Measurements from ENCODE around the gene LILRB5. TPM values are rescaled to one million over a fixed set of nuclear protein-coding genes. Genes with fewer than 3 reads are reported as not detected.
"Not testable (repeated sequence)": the region's sequence is repeated elsewhere in the genome, so short reads cannot be mapped to it uniquely, and the experiment has no call there.

The LILRB5 gene
- total RNA-seq = not detected

DNA sequence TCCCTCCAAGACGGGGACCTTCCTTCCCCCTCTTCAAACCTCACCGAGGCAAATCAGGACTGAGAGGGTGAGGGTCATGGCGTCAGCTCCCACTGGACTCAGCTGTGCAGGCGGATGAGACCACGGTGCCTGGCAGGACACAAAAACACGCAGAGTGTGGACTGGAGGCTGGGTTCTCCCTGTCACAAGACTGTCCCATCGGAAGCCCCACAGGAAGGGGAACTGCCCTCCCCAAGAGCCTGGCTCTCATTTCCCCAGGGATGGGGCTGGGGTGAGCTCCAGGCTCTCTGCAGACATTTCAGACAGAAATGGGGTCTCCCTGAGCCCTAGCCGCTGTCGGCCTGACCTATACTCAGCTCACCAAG is at the start of gene LILRB5:
Gene LILRB5 (minus strand): TSS at position 158 of the 365 bp plus-strand sequence. CDS start 80 bp downstream, at position 78.
- DNase-seq = no peak
- POLR2A ChIA-PET = no interaction called here

DNA sequence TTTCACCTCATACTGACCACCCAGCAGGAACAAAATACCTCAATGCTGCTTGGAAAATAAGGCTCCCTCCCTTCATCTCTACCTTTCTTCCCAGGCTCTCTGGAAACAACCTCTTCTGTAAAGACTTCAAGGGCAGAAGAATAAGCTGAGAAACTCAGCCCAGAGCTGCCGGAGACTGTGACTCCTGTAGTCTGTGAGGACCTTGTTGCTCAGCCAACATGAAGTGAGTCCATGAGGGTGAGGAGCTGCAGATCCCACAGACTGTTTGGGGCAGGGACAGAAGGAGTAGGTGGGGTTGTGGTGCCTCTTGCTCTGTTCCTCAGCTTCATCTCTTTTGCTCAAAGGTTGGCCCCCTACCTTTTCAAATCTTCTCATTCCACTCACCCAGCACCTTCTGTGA is 48.1 kb upstream of the LILRB5 start:
- H3K4me1 Mint-ChIP-seq (ENCODE audit: low read depth) = peaks cover 13% of the 10 kb centered on the region
- H3K27ac Mint-ChIP-seq = no peak overlapping the region
- H3K4me3 Mint-ChIP-seq = no peak overlapping the region
- CTCF ChIA-PET = no interaction called here
- POLR2A ChIA-PET = no interaction called here
- no peaks in the 10 kb centered on the region for H3K9me3 Mint-ChIP-seq
- peaks cover 13% of the 10 kb centered on the region for H3K27me3 Mint-ChIP-seq
- H3K36me3 Mint-ChIP-seq = no peaks in the 10 kb centered on the region
- intact Hi-C loops (cut with micrococcal nuclease) = no loop called here
- no peak for DNase-seq

More for the DNA sequence above, at the start of gene LILRB5:
- intact Hi-C loops (cut with micrococcal nuclease) = no loop called here
- H3K27ac Mint-ChIP-seq = no peak within 1 kb of the TSS
- no peaks in the 10 kb centered on the region for H3K4me1 Mint-ChIP-seq (ENCODE audit: low read depth)
- CTCF ChIA-PET = interaction anchor here (2.7 kb wide), 1 partner anchor 8 kb away, joined by 19 read pairs; no protein-coding TSS in a partner anchor
- H3K4me3 Mint-ChIP-seq = no peak within 1 kb of the TSS
- no peaks in the 10 kb centered on the region for H3K36me3 Mint-ChIP-seq
- peaks cover 18% of the 10 kb centered on the region for H3K27me3 Mint-ChIP-seq
- H3K9me3 Mint-ChIP-seq = no peaks in the 10 kb centered on the region

DNA sequence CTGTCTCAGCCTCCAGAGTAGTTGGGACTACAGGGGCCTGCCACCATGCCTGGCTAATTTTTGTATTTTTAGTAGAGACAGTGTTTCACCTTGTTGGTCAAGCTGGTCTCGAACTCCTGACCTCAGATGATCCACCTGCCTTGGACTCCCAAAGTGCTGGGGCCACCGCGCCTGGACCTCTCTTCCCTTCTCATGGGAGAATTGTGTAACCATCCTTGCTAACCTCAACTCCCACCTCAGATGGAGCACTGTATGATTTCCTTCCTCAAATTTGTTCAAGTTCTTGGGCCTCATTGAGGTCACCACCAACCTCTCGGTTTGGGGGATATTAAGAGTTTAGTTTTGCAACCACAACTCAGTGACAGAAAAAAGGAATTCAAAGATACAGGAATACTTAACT is 45.2 kb upstream of the LILRB5 start:
- intact Hi-C loops (cut with micrococcal nuclease) = no loop called here
- Mint-ChIP-seq H3K27ac (no peak overlapping the region), H3K27me3 (peaks cover 13% of the 10 kb centered on the region), H3K9me3 (no peaks in the 10 kb centered on the region), H3K36me3 (no peaks in the 10 kb centered on the region), H3K4me3 (no peak overlapping the region), H3K4me1 (ENCODE audit: low read depth) (peaks cover 13% of the 10 kb centered on the region)
- DNase-seq = no peak
- POLR2A ChIA-PET = no interaction called here
- CTCF ChIA-PET = interaction anchor here (1.1 kb wide), 1 partner anchor 36 kb away, joined by 3 read pairs; no protein-coding TSS in a partner anchor

DNA sequence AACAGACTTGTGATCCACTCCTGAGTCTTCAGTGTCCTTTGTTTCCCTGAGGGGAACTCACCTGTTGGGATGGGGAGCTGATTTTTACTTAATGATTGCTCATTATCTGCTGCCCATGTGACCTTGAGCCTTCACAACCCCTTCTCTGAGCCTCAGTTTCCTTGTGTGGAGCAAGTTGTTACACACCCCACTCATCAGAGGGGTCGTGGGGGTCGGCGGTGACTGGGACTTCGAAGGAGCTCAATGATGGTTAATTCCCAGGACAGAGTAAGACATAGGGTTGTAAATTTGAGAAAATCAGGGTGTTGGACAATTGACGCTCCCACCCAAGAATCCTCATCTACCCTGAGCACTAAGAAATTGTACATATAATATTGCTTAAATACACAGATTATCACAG is 42.4 kb upstream of the LILRB5 start:
- peaks cover 8% of the 10 kb centered on the region for H3K4me1 Mint-ChIP-seq (ENCODE audit: low read depth)
- H3K4me3 Mint-ChIP-seq = no peak overlapping the region
- CTCF ChIA-PET = no interaction called here
- H3K36me3 Mint-ChIP-seq = no peaks in the 10 kb centered on the region
- DNase-seq = no peak
- POLR2A ChIA-PET = no interaction called here
- intact Hi-C loops (cut with micrococcal nuclease) = no loop called here
- no peak overlapping the region for H3K27ac Mint-ChIP-seq
- peaks cover 12% of the 10 kb centered on the region for H3K27me3 Mint-ChIP-seq
- no peaks in the 10 kb centered on the region for H3K9me3 Mint-ChIP-seq

DNA sequence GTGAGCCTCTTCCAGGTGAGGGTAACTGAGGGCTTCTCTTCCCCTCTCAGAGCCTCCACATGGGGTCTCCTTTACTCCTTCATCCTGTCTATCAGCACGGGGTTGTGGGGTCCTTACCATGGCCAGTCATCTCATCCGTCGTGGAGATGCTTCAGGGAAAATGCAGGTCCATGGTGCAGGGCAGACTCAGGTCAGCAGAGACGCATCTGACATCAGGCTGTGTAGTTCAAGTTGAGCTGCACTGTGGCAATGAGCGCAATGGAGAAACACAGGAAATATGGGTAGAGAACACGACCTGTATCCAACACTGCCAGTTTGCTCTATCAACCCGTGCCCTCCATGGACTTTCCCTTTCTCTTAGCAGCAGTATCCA is 42.0 kb upstream of the LILRB5 start:
- intact Hi-C loops (cut with micrococcal nuclease) = no loop called here
- Mint-ChIP-seq H3K27me3 (peaks cover 14% of the 10 kb centered on the region), H3K4me1 (ENCODE audit: low read depth) (peaks cover 6% of the 10 kb centered on the region), H3K27ac (no peak overlapping the region), H3K9me3 (no peaks in the 10 kb centered on the region), H3K4me3 (no peak overlapping the region), H3K36me3 (no peaks in the 10 kb centered on the region)
- DNase-seq = no peak
- POLR2A ChIA-PET = no interaction called here
- CTCF ChIA-PET = no interaction called here

DNA sequence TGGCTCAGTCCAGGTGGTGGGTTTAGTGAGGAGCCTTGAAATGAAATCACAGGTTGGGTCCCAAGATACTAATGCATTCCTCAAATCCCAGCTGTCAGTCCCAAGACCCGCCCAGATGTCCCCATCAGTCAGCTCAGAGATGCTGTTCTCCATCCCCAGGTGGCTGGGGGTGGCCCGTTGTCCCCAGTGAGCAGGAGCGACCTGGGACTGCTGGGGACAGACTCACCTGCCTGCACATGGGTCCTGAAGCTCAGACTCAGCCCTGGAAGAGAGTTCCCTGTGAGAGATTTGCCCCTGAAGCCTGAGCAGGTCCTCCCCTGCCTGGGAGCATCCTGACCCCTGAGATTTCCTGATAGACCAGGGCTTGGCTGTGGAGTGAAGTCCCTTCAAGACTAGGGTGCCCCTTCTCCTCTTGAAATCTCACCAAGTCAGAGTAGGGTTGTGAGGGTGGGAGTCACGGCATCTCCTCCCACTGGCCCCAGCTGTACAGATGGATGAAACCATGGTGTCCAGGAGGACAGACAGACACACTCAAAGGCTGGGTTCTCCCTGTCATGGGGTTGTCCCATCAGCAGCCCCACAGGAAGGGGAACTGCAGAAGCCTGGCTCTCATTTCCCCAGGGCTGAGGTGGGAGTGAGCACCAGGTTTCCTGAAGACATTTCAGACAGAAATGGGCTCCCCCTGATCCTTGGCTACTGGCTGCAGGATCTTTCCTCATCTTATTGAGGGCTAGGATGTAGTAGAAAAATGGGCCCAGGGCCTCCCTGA is 41.5 kb upstream of the LILRB5 start:
- ChIA-PET POLR2A (no interaction called here), CTCF (no interaction called here)
- Mint-ChIP-seq H3K4me1 (ENCODE audit: low read depth) (no peaks in the 10 kb centered on the region), H3K36me3 (no peaks in the 10 kb centered on the region), H3K27me3 (peaks cover 15% of the 10 kb centered on the region), H3K27ac (no peak overlapping the region), H3K4me3 (no peak overlapping the region), H3K9me3 (no peaks in the 10 kb centered on the region)
- DNase-seq = no peak
- intact Hi-C loops (cut with micrococcal nuclease) = no loop called here

DNA sequence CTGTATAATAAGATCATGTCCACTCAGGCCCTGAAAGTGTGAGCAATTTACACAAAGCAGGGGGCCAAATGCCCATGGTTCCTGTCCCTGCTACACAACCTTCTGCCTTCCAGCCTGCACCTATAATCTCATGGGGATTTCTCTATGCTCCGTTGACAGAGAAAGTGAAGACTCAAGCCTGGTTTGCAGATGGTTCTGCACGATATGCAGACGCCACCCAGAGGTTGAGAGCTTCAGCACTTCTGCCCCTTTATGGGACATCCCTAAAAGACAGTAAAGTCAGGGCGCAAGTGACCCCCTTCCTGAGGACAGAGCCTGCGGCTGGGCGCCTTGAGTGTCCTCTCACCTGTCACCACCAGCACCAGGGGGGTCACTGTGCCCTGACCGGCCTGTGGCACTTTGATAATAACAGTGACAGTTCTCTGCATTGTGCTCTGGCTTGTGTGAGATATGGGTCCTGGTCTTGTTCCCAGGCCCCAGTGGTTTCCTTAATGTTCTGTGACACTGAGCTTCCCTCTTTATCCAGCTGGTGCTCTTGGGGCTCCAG is 40.8 kb upstream of the LILRB5 start:
- intact Hi-C loops (cut with micrococcal nuclease) = no loop called here
- CTCF ChIA-PET = interaction anchor here (0.6 kb wide), 1 partner anchor 504 kb away, joined by 3 read pairs; no protein-coding TSS in a partner anchor
- no peaks in the 10 kb centered on the region for H3K36me3 Mint-ChIP-seq
- POLR2A ChIA-PET = no interaction called here
- no peak for DNase-seq
- H3K4me1 Mint-ChIP-seq (ENCODE audit: low read depth) = no peaks in the 10 kb centered on the region
- H3K4me3 Mint-ChIP-seq = no peak overlapping the region
- no peaks in the 10 kb centered on the region for H3K9me3 Mint-ChIP-seq
- H3K27ac Mint-ChIP-seq = no peak overlapping the region
- peaks cover 18% of the 10 kb centered on the region for H3K27me3 Mint-ChIP-seq

DNA sequence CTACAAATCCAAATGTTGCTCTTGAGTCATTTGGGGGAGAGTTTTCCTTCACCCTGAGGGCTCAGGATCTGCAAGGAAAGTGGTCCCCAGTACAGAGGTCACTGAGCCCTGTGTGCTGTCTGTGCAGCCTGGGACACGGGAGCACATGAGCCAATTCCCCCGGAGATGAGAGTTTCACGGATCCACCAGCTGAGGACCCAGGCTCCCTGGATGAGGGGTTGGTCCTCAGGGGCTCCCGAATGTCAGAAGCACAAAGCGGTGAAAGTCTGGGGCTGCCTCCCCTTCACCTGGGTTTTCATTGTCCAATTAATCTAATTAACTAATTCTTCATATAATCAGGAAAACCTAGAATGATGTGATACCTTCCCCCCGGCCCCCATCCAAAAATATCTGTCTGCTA is 37.5 kb upstream of the LILRB5 start:
- Mint-ChIP-seq H3K4me1 (ENCODE audit: low read depth) (no peaks in the 10 kb centered on the region), H3K36me3 (no peaks in the 10 kb centered on the region), H3K27ac (no peak overlapping the region), H3K9me3 (no peaks in the 10 kb centered on the region), H3K27me3 (peaks cover 12% of the 10 kb centered on the region), H3K4me3 (no peak overlapping the region)
- CTCF ChIA-PET = no interaction called here
- DNase-seq = no peak
- POLR2A ChIA-PET = no interaction called here
- intact Hi-C loops (cut with micrococcal nuclease) = no loop called here

DNA sequence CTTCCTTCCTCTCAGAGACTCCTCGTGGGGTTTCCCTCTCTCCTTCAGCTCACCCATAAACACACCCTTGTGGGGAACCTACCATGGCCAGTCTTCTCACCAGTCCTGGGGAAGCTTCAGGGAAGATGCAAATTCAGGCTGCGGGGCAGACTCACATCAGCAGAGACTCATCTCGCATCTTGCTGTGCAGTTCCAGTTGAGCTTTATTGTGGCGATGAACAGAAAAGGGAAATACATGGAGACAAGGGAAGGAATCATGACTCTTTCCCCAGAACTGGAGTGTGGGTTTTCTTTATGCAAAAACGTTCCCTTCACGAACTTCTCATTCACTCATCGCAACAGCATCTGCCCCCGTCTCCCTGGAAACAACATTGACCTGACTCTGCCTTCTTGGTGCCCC is 32.1 kb upstream of the LILRB5 start:
- H3K36me3 Mint-ChIP-seq; POLR2A ChIA-PET; DNase-seq; H3K4me3 Mint-ChIP-seq; CTCF ChIA-PET; H3K9me3 Mint-ChIP-seq; intact Hi-C loops (cut with micrococcal nuclease); H3K27ac Mint-ChIP-seq; H3K4me1 Mint-ChIP-seq (ENCODE audit: low read depth): not testable (repeated sequence)
- peaks cover 20% of the 10 kb centered on the region for H3K27me3 Mint-ChIP-seq

DNA sequence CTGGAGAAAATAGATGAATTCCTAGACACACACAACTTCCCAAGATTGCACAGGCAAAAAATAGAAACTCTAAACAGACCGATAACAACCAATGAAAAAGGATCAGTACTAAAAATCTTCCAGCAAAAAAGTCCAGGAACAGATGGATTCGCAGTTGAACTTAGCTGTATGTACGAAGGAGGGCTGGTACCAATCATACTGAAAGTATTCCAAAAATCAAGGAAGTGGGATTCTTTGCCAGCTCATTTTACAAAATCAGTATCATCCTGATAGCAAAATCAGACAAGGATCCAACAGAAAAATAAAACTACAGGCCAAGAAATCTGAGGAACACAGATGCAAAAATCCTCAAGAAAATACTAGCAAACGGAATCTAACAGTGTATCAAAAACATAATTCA is 30.4 kb upstream of the LILRB5 start:
- no peaks in the 10 kb centered on the region for H3K9me3 Mint-ChIP-seq
- CTCF ChIA-PET = no interaction called here

DNA sequence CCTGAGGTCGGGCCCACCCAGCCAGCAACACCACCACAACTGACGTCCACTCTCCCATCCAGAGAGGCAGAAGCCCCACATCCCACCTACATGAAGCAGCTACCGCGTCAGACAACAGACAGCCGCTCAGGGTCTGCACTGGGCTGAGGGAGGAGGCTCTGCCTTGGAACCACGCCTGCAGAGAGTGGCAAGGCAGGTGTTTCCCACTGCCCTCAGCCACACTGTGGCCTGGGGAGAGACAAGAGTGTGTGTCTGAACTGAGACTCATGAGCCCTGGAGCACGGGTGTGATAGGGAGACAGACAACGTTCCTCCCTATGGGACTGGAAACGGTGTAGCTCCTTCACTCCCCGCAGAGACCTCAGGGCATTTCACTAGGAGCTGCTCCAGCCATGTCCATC is 29.2 kb upstream of the LILRB5 start:
- H3K9me3 Mint-ChIP-seq; H3K4me1 Mint-ChIP-seq (ENCODE audit: low read depth); H3K4me3 Mint-ChIP-seq; H3K36me3 Mint-ChIP-seq; intact Hi-C loops (cut with micrococcal nuclease); DNase-seq; CTCF ChIA-PET; POLR2A ChIA-PET; H3K27ac Mint-ChIP-seq: not testable (repeated sequence)
- peaks cover 33% of the 10 kb centered on the region for H3K27me3 Mint-ChIP-seq

More for the DNA sequence above, 30.4 kb upstream of the LILRB5 start:
- no peak overlapping the region for H3K4me3 Mint-ChIP-seq
- POLR2A ChIA-PET = no interaction called here
- peaks cover 21% of the 10 kb centered on the region for H3K27me3 Mint-ChIP-seq
- no peaks in the 10 kb centered on the region for H3K36me3 Mint-ChIP-seq
- H3K4me1 Mint-ChIP-seq (ENCODE audit: low read depth) = no peaks in the 10 kb centered on the region
- H3K27ac Mint-ChIP-seq = no peak overlapping the region
- intact Hi-C loops (cut with micrococcal nuclease) = no loop called here
- DNase-seq = no peak

DNA sequence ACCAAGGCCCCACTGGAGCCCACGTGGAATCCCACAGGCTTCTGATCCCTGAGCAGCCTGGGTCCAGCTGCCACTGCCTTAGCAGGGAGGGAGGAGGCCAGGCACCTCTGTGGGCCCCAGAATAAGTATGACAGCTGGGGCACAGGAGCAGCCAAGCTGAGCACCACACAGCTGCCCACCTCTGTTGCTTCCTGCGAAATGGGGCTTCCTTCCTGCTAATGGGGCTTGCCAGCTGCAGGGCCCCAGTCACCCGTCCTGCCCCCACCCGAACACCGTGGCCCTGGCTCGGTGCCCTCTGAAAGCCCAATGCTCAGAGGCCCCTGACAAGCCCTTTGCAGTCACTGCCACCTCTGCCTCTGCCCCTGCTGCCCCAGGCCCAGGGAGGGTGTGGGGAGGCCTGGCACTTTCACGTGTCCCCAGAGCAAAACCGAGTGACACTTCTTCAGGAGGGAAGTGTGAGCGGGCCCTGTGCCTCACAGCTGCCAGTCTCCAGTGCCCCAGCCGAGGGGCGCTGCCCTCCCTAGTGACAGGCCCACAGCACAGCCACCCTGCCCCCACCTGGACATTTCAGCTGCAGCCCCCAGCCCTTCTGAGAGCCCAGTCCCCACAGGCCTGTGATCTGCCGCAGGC is 28.5 kb upstream of the LILRB5 start:
- H3K27ac Mint-ChIP-seq; H3K9me3 Mint-ChIP-seq; intact Hi-C loops (cut with micrococcal nuclease); CTCF ChIA-PET; POLR2A ChIA-PET; DNase-seq; H3K36me3 Mint-ChIP-seq; H3K4me3 Mint-ChIP-seq; H3K4me1 Mint-ChIP-seq (ENCODE audit: low read depth): not testable (repeated sequence)
- H3K27me3 Mint-ChIP-seq = peaks cover 39% of the 10 kb centered on the region

All from activated CD4-positive, alpha-beta memory T cell treated with anti-CD3 and anti-CD28 coated beads for 36 hours (primary cell).